CD4-positive, alpha-beta T cell treated with Interleukin-2 at 100 ng/mL for 4 hours (primary cell): Measurements from ENCODE around the gene TEN1.
"Not testable (repeated sequence)": the region's sequence is repeated elsewhere in the genome, so short reads cannot be mapped to it uniquely, and the experiment has no call there.

Source experiments
- DNase-seq: peaks from one replicate; pipeline ENCODE4 v3.0.0-alpha.2; 2020; ENCODE audit warnings: low spot score

Gene TEN1

GRCh38 chr17:75978938-75979704 lies at the start of gene TEN1, which contains the start of gene ACOX1:
Gene TEN1 (plus strand): TSS chr17:75979240. CDS start chr17:75986193, 6,953 bp downstream.
Gene ACOX1 (minus strand): TSS chr17:75979166. CDS start chr17:75979073, 93 bp downstream.
- DNase-seq: peak; percentile 95

GRCh38 chr17:75931062-75931461 lies 48.0 kb upstream of the TEN1 start:
- no peak for DNase-seq

GRCh38 chr17:75932852-75933251 lies 46.2 kb upstream of the TEN1 start:
- no peak for DNase-seq

GRCh38 chr17:75933808-75934207 lies 45.2 kb upstream of the TEN1 start:
- DNase-seq: no peak

GRCh38 chr17:75937652-75938051 lies 41.4 kb upstream of the TEN1 start:
- DNase-seq: no peak

- DNase-seq: peak; percentile 86
Observed at GRCh38 chr17:75940727-75941441, 38.2 kb upstream of the TEN1 start, which contains the start of gene FBF1. Gene FBF1 (minus strand): TSS chr17:75941042. CDS start chr17:75938149, 2,893 bp downstream.

GRCh38 chr17:75941442-75941819 lies 37.6 kb upstream of the TEN1 start:
- DNase-seq: no peak

GRCh38 chr17:75942473-75942872 lies 36.6 kb upstream of the TEN1 start:
- DNase-seq: no peak

GRCh38 chr17:75943491-75943890 lies 35.5 kb upstream of the TEN1 start:
- DNase-seq: no peak

- no peak for DNase-seq
Observed at GRCh38 chr17:75945211-75945610, 33.8 kb upstream of the TEN1 start.

- DNase-seq: no peak
Observed at GRCh38 chr17:75950421-75950820, 28.6 kb upstream of the TEN1 start.

GRCh38 chr17:75950855-75951554 lies 28.0 kb upstream of the TEN1 start:
- DNase-seq: no peak

GRCh38 chr17:75959051-75959838 lies 19.8 kb upstream of the TEN1 start:
- no peak for DNase-seq

- DNase-seq: no peak
Observed at GRCh38 chr17:75959839-75960511, 19.1 kb upstream of the TEN1 start.

GRCh38 chr17:75965468-75965867 lies 13.6 kb upstream of the TEN1 start:
- no peak for DNase-seq

- not testable (repeated sequence) for DNase-seq
Observed at GRCh38 chr17:75969044-75969443, 10.0 kb upstream of the TEN1 start.

- DNase-seq: no peak
Observed at GRCh38 chr17:75970011-75970523, 9.0 kb upstream of the TEN1 start.

GRCh38 chr17:75970626-75971025 lies 8.4 kb upstream of the TEN1 start:
- DNase-seq: no peak

GRCh38 chr17:75975187-75975586 lies 3.9 kb upstream of the TEN1 start:
- not testable (repeated sequence) for DNase-seq

GRCh38 chr17:75975757-75976174 lies 3.3 kb upstream of the TEN1 start:
- DNase-seq: no peak
